K562 (cell line): Measurements from ENCODE around the gene TBCC. TPM values are rescaled to one million over a fixed set of nuclear protein-coding genes. Genes with fewer than 3 reads are reported as not detected.
A peak's percentile ranks its signal among the peaks of the same experiment; 100 is the strongest.

ENCODE experiments used
- ATAC-seq: fragments of 200-7000 bp; cut with Tn5 transposase; 3 replicates; pipeline ENCODE4 v1.9.1; 2020; ENCODE audit warnings: moderate library complexity
- BruUV-seq: library from RNA; stranded (reverse); fragments of 400-500 nt; replicated peaks from 2 replicates; lab custom pipeline; 2021; lab: Mats Ljungman, UMichigan
- CTCF ChIA-PET: fragments of 300-600 bp; formaldehyde crosslinking; extraction: SDS; loops from one replicate; lab custom pipeline; 2021; ENCODE audit warnings: low intra/inter-chr PET ratio; lab: Yijun Ruan, JAX
- POLR2A ChIA-PET: fragments of 300-600, 350-650 bp; sonication (Branson Sonifier 250); formaldehyde crosslinking; extraction: SDS; loops from one replicate; lab custom pipeline; 2021; ENCODE audit warnings: antibody characterized with exemption, inconsistent platforms; lab: Yijun Ruan, JAX
- DNase-seq, 4 experiments: peaks; one replicate each; pipeline versions ENCODE4 v3.0.0 to v3.0.0-alpha.2; 2011 to 2018; ENCODE audit warnings: low spot score in 3 of 4, mixed read lengths in 3 of 4; ENCODE audit errors: extremely low read depth in 1 of 4
- FAIRE-seq: peaks from 2 replicates; lab custom pipeline; 2011; peaks lifted over from hg19 to GRCh38; lab: Jason Lieb, UNC
- H2AFZ ChIP-seq: 2 replicates; pipeline ENCODE4 v1.6.0; 2011; ENCODE audit warnings: low read depth, low read length, control low read depth, inconsistent platforms
- H3K27ac ChIP-seq: fragments of 200-600 bp; 3 replicates; pipeline ENCODE4 v1.8.0; 2011; ENCODE audit warnings: low read depth, mild to moderate bottlenecking, control low read depth, inconsistent platforms, low read length, moderate library complexity, mixed read lengths; ENCODE audit errors: extremely low read depth
- H3K27me3 ChIP-seq, 2 experiments: fragments of 300-600 bp in 1 of 2; 2 replicates in 1 of 2; 3 replicates in 1 of 2; pipeline versions ENCODE4 v1.6.0 to v1.8.0; 2011; ENCODE audit warnings: inconsistent platforms in 2 of 2, low read length in 2 of 2, mild to moderate bottlenecking in 1 of 2, mixed read lengths in 1 of 2, moderate library complexity in 1 of 2; ENCODE audit not compliant: control insufficient read depth in 2 of 2, insufficient read depth in 2 of 2
- H3K36me3 ChIP-seq: fragments of 300-600 bp; 3 replicates; pipeline ENCODE4 v1.8.0; 2011; ENCODE audit warnings: mild to moderate bottlenecking, low read length, inconsistent platforms; ENCODE audit not compliant: control insufficient read depth, insufficient read depth
- H3K4me1 ChIP-seq, 2 experiments: fragments of 200-600 bp in 1 of 2; replicated peaks in 1 of 2; 2 replicates in 1 of 2; 3 replicates in 1 of 2; pipeline versions ENCODE4 v1.5.1 to v1.8.0; 2011; ENCODE audit warnings: inconsistent platforms in 2 of 2, low read length in 2 of 2, mild to moderate bottlenecking in 1 of 2, mixed read lengths in 1 of 2, moderate library complexity in 1 of 2; ENCODE audit not compliant: control insufficient read depth in 2 of 2, insufficient read depth in 2 of 2
- H3K4me2 ChIP-seq: 2 replicates; pipeline ENCODE4 v1.6.1; 2011; ENCODE audit warnings: low read length, control low read depth, inconsistent platforms, mixed read lengths; ENCODE audit not compliant: insufficient read depth
- H3K4me3 ChIP-seq: fragments of 200-600 bp; sonication (generic), shearing (Covaris generic); 2 replicates; pipeline ENCODE4 v1.5.1; 2016; ENCODE audit warnings: control low read depth, inconsistent platforms
- H3K79me2 ChIP-seq: fragments of 200-600 bp; 3 replicates; pipeline ENCODE4 v1.8.0; 2011; ENCODE audit warnings: low read length, inconsistent platforms; ENCODE audit not compliant: control insufficient read depth, insufficient read depth
- H3K9ac ChIP-seq, 2 experiments: 2 replicates each; pipeline versions ENCODE4 v1.6.0 to v1.6.1; 2011; ENCODE audit warnings: low read depth in 2 of 2, low read length in 2 of 2, control low read depth in 1 of 2, inconsistent platforms in 1 of 2, mild to moderate bottlenecking in 1 of 2, mixed read lengths in 1 of 2; ENCODE audit not compliant: insufficient read depth in 1 of 2
- H3K9me1 ChIP-seq: one replicate; pipeline ENCODE4 v1.6.0; 2011; ENCODE audit warnings: inconsistent platforms, mild to moderate bottlenecking, low read length, moderate library complexity; ENCODE audit not compliant: control insufficient read depth, insufficient read depth
- H3K9me3 ChIP-seq: replicated peaks from 2 replicates; pipeline ENCODE4 v1.5.1; 2011; ENCODE audit warnings: low read depth, low read length, inconsistent platforms; ENCODE audit not compliant: control insufficient read depth, insufficient read depth
- H4K20me1 ChIP-seq: replicated peaks from 2 replicates; pipeline ENCODE4 v1.6.1; 2011; ENCODE audit warnings: low read length, inconsistent platforms, mixed read lengths; ENCODE audit not compliant: control insufficient read depth, insufficient read depth
- ADNP ChIP-seq: fragments of 200-800 bp; sonication (Bioruptor generic); IDR thresholded peaks from 2 replicates; pipeline ENCODE4 v1.6.1; 2016; ENCODE audit warnings: missing genetic modification characterization, missing compliant biosample characterization
- BCOR ChIP-seq: fragments of 450-650 bp; IDR thresholded peaks from 2 replicates; pipeline ENCODE4 v1.6.1; 2016
- CGGBP1 ChIP-seq: fragments of 250-450 bp; sonication (Bioruptor Pico); IDR thresholded peaks from 2 replicates; pipeline ENCODE4 v1.9.0; 2021; ENCODE audit warnings: mild to moderate bottlenecking
- DIDO1 ChIP-seq: fragments of 450-650 bp; IDR thresholded peaks from 2 replicates; pipeline ENCODE4 v1.6.1; 2016; ENCODE audit warnings: low read depth, missing biosample characterization, missing genetic modification characterization
- ELF2 ChIP-seq: fragments of 250-450 bp; sonication (Bioruptor Pico); IDR thresholded peaks from 2 replicates; pipeline ENCODE4 v1.5.0; 2021; ENCODE audit warnings: mild to moderate bottlenecking
- HMGN3 ChIP-seq: IDR thresholded peaks from 2 replicates; pipeline ENCODE4 v1.6.1; 2011; ENCODE audit warnings: borderline replicate concordance, low read depth, mild to moderate bottlenecking, mixed read lengths, low read length; ENCODE audit not compliant: insufficient read length; ENCODE audit errors: extremely low read depth
- HOMEZ ChIP-seq: fragments of 250-450 bp; sonication (Bioruptor Pico); IDR thresholded peaks from 2 replicates; pipeline ENCODE4 v1.4.0; 2020; ENCODE audit warnings: mild to moderate bottlenecking, moderate library complexity
- JUNB ChIP-seq: fragments of 450-650 bp; formaldehyde crosslinking; conservative IDR thresholded peaks from 2 replicates; pipeline ENCODE4 v1.4.0; 2020; ENCODE audit warnings: mild to moderate bottlenecking
- KAT8 ChIP-seq: fragments of 450-650 bp; IDR thresholded peaks from 2 replicates; pipeline ENCODE4 v1.6.1; 2016; ENCODE audit warnings: low read depth, mild to moderate bottlenecking
- MAFF ChIP-seq: IDR thresholded peaks from 2 replicates; pipeline ENCODE4 v1.6.1; 2012; ENCODE audit warnings: low read length, improper control_type of control experiment
- MBD2 ChIP-seq: sonication (generic); IDR thresholded peaks from 2 replicates; pipeline ENCODE4 v1.6.1; 2016; ENCODE audit warnings: low read depth, borderline replicate concordance
- MYBL2 ChIP-seq, 2 experiments: fragments of 450-650 bp in 1 of 2; sonication (generic) in 1 of 2; formaldehyde crosslinking in 1 of 2; IDR thresholded peaks; 2 replicates each; pipeline versions ENCODE4 v1.6.1 to v1.8.1; 2017 to 2022; ENCODE audit warnings: borderline replicate concordance in 1 of 2, inconsistent platforms in 1 of 2, low read depth in 1 of 2, mild to moderate bottlenecking in 1 of 2, missing genetic modification reagents in 1 of 2, moderate library complexity in 1 of 2
- POLR2B ChIP-seq: fragments of 450-650 bp; IDR thresholded peaks from 2 replicates; pipeline ENCODE4 v1.6.1; 2018; ENCODE audit warnings: low read depth; ENCODE audit not compliant: partially characterized antibody
- SMARCB1 ChIP-seq: IDR thresholded peaks from 2 replicates; pipeline ENCODE4 v1.6.1; 2011; ENCODE audit warnings: improper control_type of control experiment, low read depth; ENCODE audit not compliant: insufficient read length
- STAT6 ChIP-seq: sonication (generic); formaldehyde crosslinking; IDR thresholded peaks from 2 replicates; pipeline ENCODE4 v1.8.1; 2023; ENCODE audit warnings: mild to moderate bottlenecking, missing genetic modification reagents
- ZNF184 ChIP-seq: sonication (generic); formaldehyde crosslinking; IDR thresholded peaks from 2 replicates; pipeline ENCODE4 v1.5.0; 2020; ENCODE audit warnings: missing genetic modification reagents
- ZNF324 ChIP-seq: fragments of 250-450 bp; sonication (Bioruptor Pico); IDR thresholded peaks from 2 replicates; pipeline ENCODE4 v1.4.0; 2020; ENCODE audit warnings: mild to moderate bottlenecking
- ZNF57 ChIP-seq: fragments of 450-650 bp; formaldehyde crosslinking; IDR thresholded peaks from 2 replicates; pipeline ENCODE4 v1.4.0; 2020; ENCODE audit warnings: mild to moderate bottlenecking, moderate library complexity
- WGBS: fragments of 100-300 bp; shearing (Covaris generic); methylation state at CpG from one replicate; pipeline ENCODE4 v1.1.6; 2016; ENCODE audit warnings: low coverage, mixed read lengths; ENCODE audit not compliant: insufficient coverage; ENCODE audit errors: missing lambda C conversion rate; 5-methylcytosine and 5-hydroxymethylcytosine counted together
- in situ Hi-C: fragments of 300-500 bp; cut with MboI; formaldehyde crosslinking; loops from 4 replicates; pipeline ENCODE4 v1.15.0; 2018; ENCODE audit warnings: inconsistent platforms, mixed read lengths
- intact Hi-C: fragments of 100-400 bp; cut with micrococcal nuclease; formaldehyde crosslinking; loops from 2 replicates; pipeline ENCODE4 v1.14.2; 2022
- polyA plus RNA-seq, 8 experiments: library from polyadenylated mRNA; depleted of rRNA in 4 of 8; stranded (reverse) in 5 of 8; unstranded in 3 of 8; fragments of >200 nt; fragmentation: Nextera tagmentation in 2 of 8; fragmentation: Illumina TruSeq in 1 of 8; extraction: Ambion mirVana in 2 of 8; extraction: Trizol in 1 of 8; gene quantifications; 2 replicates each; pipeline versions ENCODE4 v1.2.1 to v1.2.3, GENCODE V29; 2011 to 2014; ENCODE audit warnings: inconsistent platforms in 1 of 8, missing spikeins in 1 of 8
- total RNA-seq, 7 experiments: library from RNA; depleted of rRNA in 6 of 7; stranded (reverse); fragments of >200 nt in 6 of 7; fragmentation: Illumina TruSeq in 2 of 7; extraction: Trizol in 2 of 7; gene quantifications; 2 replicates each; pipeline versions ENCODE4 v1.2.1 to v1.2.3, GENCODE V29; 2011 to 2021; ENCODE audit warnings: low replicate concordance in 1 of 7

Gene TBCC
- total and polyA plus RNA-seq, 9 of the 15 experiments (the other 6 are each of a cell fraction or from before 2014, with no cell fraction given), result 2.8 to 34.1 (median 23.3) TPM

DNA sequence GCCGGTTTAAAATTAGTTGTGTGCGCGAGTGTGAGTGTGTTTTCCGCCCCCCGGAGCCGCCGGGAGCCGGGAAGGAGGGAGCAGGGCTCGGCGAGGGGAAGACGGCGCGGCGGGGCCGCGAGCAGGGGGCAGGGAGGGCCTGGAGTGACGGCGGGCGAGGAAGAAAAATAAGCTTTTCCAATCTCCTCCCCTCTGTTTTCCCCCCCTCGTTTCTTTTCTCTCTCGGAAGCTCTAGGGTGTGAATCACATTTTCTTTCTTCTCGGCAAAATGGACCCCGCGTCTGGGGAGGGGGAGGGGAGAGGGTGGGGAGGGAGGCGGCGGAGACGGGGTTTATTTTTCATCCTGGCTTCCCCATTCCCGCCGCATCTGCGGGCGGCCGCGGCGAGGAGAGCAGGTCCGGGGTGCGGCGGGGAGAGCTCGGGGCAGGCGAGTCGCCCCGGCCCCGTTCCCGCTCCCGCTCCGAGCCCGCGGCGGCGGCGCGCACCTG is 36.8 kb upstream of the TBCC start:
- peak; percentile 87 to 92 (median 90) for DNase-seq
- peak overlapping the region; percentile 68 for H2AFZ ChIP-seq
- in situ Hi-C loops (no loop called here), intact Hi-C loops (loop anchor here (1.0 kb wide), 2 partner anchors 36 to 95 kb away; partner anchors contain the start of gene TBCC)
- CTCF ChIA-PET, result no interaction called here
- WGBS, result 0% methylated on average over 13 of the region's 51 CpGs
- peak overlapping the region; percentile 80; the same call in 1 of the 2 replicates for H3K4me2 ChIP-seq
- H3K9me1 ChIP-seq, result no peaks in the 10 kb centered on the region
- H3K9me3 ChIP-seq, result no peaks in the 10 kb centered on the region
- H3K4me1 ChIP-seq, result peaks cover 35 to 53% of the 10 kb centered on the region in 2 experiments
- peak overlapping the region; percentile 91 for H3K27ac ChIP-seq
- H3K79me2 ChIP-seq, result peaks cover 68% of the 10 kb centered on the region
- peak overlapping the region; percentile 77 for H3K4me3 ChIP-seq
- H3K9ac ChIP-seq, result peak overlapping the region; percentile 95 to 99
- POLR2A ChIA-PET, result interaction anchor here (0.6 to 8.5 kb wide), 18 partner anchors 8 to 1081 kb away, joined by 3 to 73 read pairs (median 4); partner anchors contain the start of genes RPL7L1, TBCC and UBR2
- BruUV-seq, result no TSS peak
- H4K20me1 ChIP-seq, result no peaks in the 10 kb centered on the region
- FAIRE-seq, result no peak
- H3K27me3 ChIP-seq, result no peaks in the 10 kb centered on the region
- ATAC-seq, result peak; percentile 45
- no peaks in the 10 kb centered on the region for H3K36me3 ChIP-seq
- TF ChIP-seq ZNF57 (CRISPR knock-in tag), result no peak
- TF ChIP-seq ELF2 (CRISPR knock-in tag), result 0 out of 2 replicates have a peak, but pooled peaks have one; percentile 18
- TF ChIP-seq STAT6 (CRISPR knock-in tag), result no peak
- no peak for TF ChIP-seq HOMEZ (CRISPR knock-in tag)
- no peak for TF ChIP-seq DIDO1
- no peak for TF ChIP-seq KAT8
- no peak for TF ChIP-seq MAFF
- no peak for TF ChIP-seq ZNF184 (CRISPR knock-in tag)
- TF ChIP-seq HMGN3, result peak; percentile 21
- TF ChIP-seq POLR2B, result peak; percentile 86
- TF ChIP-seq ZNF324 (CRISPR knock-in tag), result no peak
- peak; percentile 43; the same call in 1 of the 2 replicates for TF ChIP-seq CGGBP1
- TF ChIP-seq BCOR, result no peak
- no peak; the same call in 1 of the 2 replicates for TF ChIP-seq MBD2
- TF ChIP-seq ADNP (tag), result no peak
- TF ChIP-seq SMARCB1, result no peak
- TF ChIP-seq MYBL2 (IDR thresholded peaks at IDR 0.05; ENCODE audit: low read depth), result 0 out of 2 replicates have a peak, but pooled peaks have one; percentile 31
- no peak for TF ChIP-seq MYBL2 (CRISPR knock-in tag; IDR thresholded peaks at IDR 0.05; ENCODE audit: borderline replicate concordance)
- no peak for TF ChIP-seq JUNB (CRISPR knock-in tag)
